ENCODE measurements around the gene ELAVL3. TPM values are rescaled to one million over a fixed set of nuclear protein-coding genes. Genes with fewer than 3 reads are reported as not detected.

The ELAVL3 gene
- total and polyA plus RNA-seq, 8 donors, result 0.08 to 0.16 (median 0.15) TPM; not detected in 5

DNA sequence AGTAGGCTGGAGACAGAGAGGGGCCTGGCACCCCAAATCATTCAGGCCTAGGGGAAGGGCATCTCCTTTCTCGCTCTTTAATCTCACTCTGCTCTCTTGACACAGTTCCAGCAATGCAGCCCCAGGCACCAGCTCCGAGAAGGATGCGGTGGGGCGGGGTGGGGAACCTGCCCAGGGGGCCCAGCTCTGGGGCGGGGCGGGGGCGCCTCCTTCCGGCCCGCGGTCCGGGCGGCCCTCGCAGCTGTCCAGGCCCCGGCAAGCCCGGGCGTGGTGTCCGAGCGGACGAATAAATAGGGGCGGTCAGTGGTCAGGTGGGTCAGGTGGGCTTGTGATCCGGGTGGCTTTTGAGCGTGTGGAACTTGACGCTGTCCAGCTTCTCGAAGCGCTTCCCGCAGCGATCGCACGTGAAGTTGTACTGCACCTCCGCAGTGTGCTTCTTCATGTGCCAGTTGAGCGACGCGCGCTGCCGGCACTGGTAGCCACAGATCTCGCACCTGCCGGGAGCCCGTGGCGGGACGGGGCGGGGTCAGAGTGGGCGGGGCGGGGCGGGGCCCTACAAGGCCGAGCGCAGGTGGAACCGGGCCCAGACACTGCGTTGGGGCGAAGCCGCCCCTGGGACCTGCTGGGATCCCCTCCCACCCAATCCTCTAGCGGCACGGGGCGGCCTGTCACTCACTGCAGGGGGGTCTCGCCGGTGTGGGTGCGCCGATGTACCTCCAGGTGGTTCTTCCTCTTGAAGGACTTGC lies 2.7 kb upstream of the ELAVL3 start:
- intact Hi-C loops (cut with DNase I), result loop anchor here in 1 of 3 donors (10.0 kb wide), 1 partner anchor 189 kb away; the partner anchor contains the start of gene TSPAN16
- Histone ChIP-seq H3K9me3 (no peaks in the 10 kb centered on the region), H3K36me3 (peaks cover 0 to 5% (median 0%) of the 10 kb centered on the region in 3 donors), H3K27me3 (peaks cover 0 to 15% (median 5%) of the 10 kb centered on the region in 4 donors), H3K4me1 (peaks cover 0 to 17% (median 14%) of the 10 kb centered on the region in 3 donors), H3K27ac (no peak overlapping the region), H3K4me3 (no peak overlapping the region)
- no peak for ATAC-seq
- no peak for FAIRE-seq
- TF ChIP-seq, protein P1, sequence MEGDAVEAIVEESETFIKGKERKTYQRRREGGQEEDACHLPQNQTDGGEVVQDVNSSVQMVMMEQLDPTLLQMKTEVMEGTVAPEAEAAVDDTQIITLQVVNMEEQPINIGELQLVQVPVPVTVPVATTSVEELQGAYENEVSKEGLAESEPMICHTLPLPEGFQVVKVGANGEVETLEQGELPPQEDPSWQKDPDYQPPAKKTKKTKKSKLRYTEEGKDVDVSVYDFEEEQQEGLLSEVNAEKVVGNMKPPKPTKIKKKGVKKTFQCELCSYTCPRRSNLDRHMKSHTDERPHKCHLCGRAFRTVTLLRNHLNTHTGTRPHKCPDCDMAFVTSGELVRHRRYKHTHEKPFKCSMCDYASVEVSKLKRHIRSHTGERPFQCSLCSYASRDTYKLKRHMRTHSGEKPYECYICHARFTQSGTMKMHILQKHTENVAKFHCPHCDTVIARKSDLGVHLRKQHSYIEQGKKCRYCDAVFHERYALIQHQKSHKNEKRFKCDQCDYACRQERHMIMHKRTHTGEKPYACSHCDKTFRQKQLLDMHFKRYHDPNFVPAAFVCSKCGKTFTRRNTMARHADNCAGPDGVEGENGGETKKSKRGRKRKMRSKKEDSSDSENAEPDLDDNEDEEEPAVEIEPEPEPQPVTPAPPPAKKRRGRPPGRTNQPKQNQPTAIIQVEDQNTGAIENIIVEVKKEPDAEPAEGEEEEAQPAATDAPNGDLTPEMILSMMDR (IDR thresholded peaks at IDR 0.05), result no peak
- DNase-seq, result peak in 1 of 6 donors; percentile 67
- WGBS, 2 donors, result 84 to 89% methylated on average over 48 to 57 of the region's 57 CpGs

DNA sequence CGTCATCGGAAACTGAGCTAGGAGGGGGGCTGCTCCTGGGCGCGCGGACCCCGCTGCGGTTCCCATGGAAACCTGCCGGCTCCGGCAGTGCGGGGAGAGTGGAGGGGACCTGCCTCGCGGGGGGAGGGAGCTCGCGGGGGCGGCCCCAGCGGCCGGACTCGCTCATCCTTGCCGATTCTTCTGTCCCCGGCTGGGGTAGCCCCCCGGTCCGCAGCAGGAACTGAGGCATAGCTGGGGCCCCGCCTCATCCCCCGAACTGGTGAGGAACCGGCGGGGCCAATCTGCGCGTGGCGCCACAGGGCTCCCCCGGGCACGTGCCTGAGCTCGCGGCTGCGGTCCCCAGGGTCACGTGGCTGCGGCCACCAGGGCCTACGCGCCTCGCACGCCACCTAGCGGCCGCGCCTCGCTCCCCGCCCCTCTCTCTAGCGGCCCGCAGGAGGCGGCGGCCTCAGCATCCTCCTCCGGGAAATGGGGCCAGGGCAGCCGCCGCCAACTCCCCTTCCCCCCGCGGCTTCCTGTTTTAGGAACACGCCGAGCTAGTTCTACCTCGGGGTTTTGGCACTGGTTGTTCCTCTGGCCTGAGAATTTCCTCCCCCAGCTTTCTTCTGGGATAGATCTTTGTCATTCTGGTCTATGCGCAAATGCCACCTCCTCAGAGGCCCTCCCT lies 1.7 kb upstream of the ELAVL3 start:
- intact Hi-C loops (cut with DNase I), result loop anchor here in 1 of 3 donors (10.0 kb wide), 1 partner anchor 188 kb away; the partner anchor contains the start of gene TSPAN16
- 4 to 6% methylated on average over 46 to 58 of the region's 58 CpGs for WGBS, 2 donors
- ATAC-seq, result peak; percentile 84 to 92 (median 89)
- DNase-seq, result peak; percentile 58 to 91 (median 76)
- TF ChIP-seq, protein P1 (IDR thresholded peaks at IDR 0.05), result peak; percentile 86 to 92 (median 88)
- no peak for FAIRE-seq
- peaks cover 0 to 15% (median 5%) of the 10 kb centered on the region in 4 donors for H3K27me3 ChIP-seq
- H3K36me3 ChIP-seq, result peaks cover 0 to 5% (median 0%) of the 10 kb centered on the region in 3 donors
- H3K27ac ChIP-seq, result no peak overlapping the region
- H3K4me3 ChIP-seq, result peak overlapping the region in 1 of 4 donors; percentile 35
- H3K9me3 ChIP-seq, result no peaks in the 10 kb centered on the region
- H3K4me1 ChIP-seq, result peaks cover 0 to 17% (median 14%) of the 10 kb centered on the region in 3 donors

DNA sequence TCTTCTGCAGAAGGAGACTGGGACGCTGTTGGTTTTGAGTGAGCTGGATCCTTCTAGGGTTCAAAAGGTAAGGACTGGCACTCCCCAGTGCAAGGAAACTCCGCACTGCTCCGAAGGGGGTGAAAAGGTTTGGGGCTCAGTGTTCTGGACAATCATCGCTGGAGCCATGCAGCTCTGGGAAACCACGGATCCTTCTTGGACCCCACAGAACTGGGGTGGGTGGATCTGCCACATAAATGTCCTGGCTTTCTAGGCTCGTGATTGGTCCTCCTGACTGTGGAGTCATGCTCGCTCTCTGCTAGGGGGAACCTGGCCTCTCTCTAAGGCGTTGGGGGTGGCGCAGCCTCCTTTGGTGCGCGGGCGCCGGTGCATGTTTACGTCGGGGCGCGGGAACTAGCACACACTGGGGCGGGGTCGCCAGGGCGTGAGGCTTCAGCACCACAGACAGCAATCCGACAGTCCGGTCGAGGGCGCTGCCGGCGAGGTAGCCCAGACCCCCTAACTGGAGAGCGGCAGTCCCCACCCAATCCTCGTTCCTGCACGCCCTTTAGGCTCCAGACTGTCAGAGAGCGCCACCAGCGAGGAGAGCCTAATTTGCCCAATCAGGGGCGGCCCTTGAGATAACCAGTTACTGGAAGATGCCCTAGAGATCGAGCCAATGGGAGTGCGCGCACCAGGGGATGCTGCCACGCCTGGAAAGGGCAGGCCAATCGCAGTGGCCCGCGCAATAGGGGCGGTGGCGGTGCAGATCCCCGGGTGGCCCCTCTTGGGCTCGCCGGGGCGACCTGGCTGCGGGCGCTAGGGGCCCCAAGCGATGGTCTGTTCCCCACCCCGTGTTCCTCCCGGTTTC lies 913 bp upstream of the ELAVL3 start:
- H3K4me1 ChIP-seq, result peaks cover 0 to 17% (median 14%) of the 10 kb centered on the region in 3 donors
- TF ChIP-seq, protein P1 (IDR thresholded peaks at IDR 0.05), result no peak
- 6 to 8% methylated on average over 45 to 50 of the region's 50 CpGs for WGBS, 2 donors
- DNase-seq (peak in 4 of 6 donors; percentile 37 to 78 (median 57)), ATAC-seq (peak; percentile 27 to 82 (median 60)), FAIRE-seq (no peak)
- H3K36me3 ChIP-seq, result peaks cover 0 to 5% (median 0%) of the 10 kb centered on the region in 3 donors
- intact Hi-C loops (cut with DNase I), result loop anchor here in 1 of 3 donors (10.0 kb wide), 1 partner anchor 187 kb away; the partner anchor contains the start of gene TSPAN16
- H3K4me3 ChIP-seq, result peak overlapping the region in 1 of 4 donors; percentile 35
- no peak overlapping the region for H3K27ac ChIP-seq
- no peaks in the 10 kb centered on the region for H3K9me3 ChIP-seq
- H3K27me3 ChIP-seq, result peaks cover 0 to 15% (median 5%) of the 10 kb centered on the region in 4 donors

DNA sequence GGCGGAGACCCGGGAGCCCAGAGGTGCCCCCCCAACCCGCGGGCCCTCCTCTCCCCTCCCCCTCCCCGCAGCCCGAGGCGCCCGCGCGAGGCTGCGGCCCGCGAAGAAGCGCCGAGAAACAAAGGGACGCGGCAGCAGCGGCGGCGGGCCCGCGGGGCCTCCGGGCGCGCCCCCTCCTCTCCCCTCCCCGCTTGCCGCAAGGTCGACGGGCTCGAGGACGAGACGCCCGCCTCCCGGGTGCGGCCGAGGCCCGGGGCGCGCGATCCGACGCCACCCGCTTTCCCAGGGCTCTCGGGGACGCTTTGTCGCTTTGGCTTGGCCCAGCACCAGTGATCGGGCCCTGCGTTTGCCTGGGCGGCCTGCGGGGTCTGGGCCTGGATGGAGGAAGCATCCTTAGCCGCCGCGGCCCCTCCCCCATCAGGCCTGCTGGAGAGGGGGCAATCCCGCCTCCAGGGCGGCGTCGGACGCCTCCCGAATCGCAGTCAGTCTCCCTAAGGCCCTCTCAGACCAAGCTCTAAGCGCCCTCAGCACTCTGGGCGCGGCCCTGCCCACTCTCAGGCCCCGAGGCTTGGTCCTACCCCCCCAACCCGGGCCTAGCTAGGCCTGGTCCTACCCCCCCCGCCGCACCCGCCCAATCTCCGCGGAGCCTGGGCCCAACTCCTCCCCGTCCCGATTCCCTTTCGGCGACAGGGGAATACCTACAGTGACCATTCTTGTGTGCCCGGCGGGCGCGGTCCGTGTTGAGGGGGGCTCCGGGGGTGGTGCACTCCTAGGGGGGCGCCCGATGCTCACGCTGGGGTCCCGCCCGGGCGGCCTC lies 740 bp downstream of the ELAVL3 start:
- no peak for FAIRE-seq
- TF ChIP-seq, protein P1 (IDR thresholded peaks at IDR 0.05), result no peak
- no peak overlapping the region for H3K27ac ChIP-seq
- intact Hi-C loops (cut with DNase I), result loop anchor here in 1 of 3 donors (10.0 kb wide), 1 partner anchor 185 kb away; the partner anchor contains the start of gene TSPAN16
- peaks cover 0 to 15% (median 5%) of the 10 kb centered on the region in 4 donors for H3K27me3 ChIP-seq
- 6 to 8% methylated on average over 44 to 86 of the region's 86 CpGs for WGBS, 2 donors
- H3K9me3 ChIP-seq, result no peaks in the 10 kb centered on the region
- peaks cover 0 to 17% (median 14%) of the 10 kb centered on the region in 3 donors for H3K4me1 ChIP-seq
- peak overlapping the region in 1 of 4 donors; percentile 25 for H3K4me3 ChIP-seq
- no peak for ATAC-seq
- peak in 1 of 6 donors; percentile 73 for DNase-seq
- H3K36me3 ChIP-seq, result peaks cover 0 to 5% (median 0%) of the 10 kb centered on the region in 3 donors
